Measurements from ENCODE around the gene LRMDA. TPM values are rescaled to one million over a fixed set of nuclear protein-coding genes. Genes with fewer than 3 reads are reported as not detected.

The LRMDA gene
- total RNA-seq, 1 donor from 2014 or later, result 5.2 TPM

- H3K4me1 Mint-ChIP-seq, result peaks cover 17% of the 10 kb centered on the region
- Histone ChIP-seq H3F3A (ENCODE audit: low read depth) (no peaks in the 10 kb centered on the region), H3K9ac (no peak overlapping the region), H3K4me3 (no peak overlapping the region), H2AFZ (replicated peaks) (no peak overlapping the region), H3K4me2 (no peak overlapping the region), H4K20me1 (ENCODE audit: low read depth) (no peaks in the 10 kb centered on the region), H3K9me3 (ENCODE audit: low read depth) (no peaks in the 10 kb centered on the region), H3K27me3 (no peaks in the 10 kb centered on the region), H3K79me2 (ENCODE audit: low read depth) (no peaks in the 10 kb centered on the region), H3K27ac (no peak overlapping the region), H3K4me1 (peaks cover 12% of the 10 kb centered on the region), H3K36me3 (no peaks in the 10 kb centered on the region)
- no peak overlapping the region for H3K4me3 Mint-ChIP-seq
- H3K27ac Mint-ChIP-seq, result no peak overlapping the region
- H3K36me3 Mint-ChIP-seq, result no peaks in the 10 kb centered on the region
- TF ChIP-seq, protein P1, sequence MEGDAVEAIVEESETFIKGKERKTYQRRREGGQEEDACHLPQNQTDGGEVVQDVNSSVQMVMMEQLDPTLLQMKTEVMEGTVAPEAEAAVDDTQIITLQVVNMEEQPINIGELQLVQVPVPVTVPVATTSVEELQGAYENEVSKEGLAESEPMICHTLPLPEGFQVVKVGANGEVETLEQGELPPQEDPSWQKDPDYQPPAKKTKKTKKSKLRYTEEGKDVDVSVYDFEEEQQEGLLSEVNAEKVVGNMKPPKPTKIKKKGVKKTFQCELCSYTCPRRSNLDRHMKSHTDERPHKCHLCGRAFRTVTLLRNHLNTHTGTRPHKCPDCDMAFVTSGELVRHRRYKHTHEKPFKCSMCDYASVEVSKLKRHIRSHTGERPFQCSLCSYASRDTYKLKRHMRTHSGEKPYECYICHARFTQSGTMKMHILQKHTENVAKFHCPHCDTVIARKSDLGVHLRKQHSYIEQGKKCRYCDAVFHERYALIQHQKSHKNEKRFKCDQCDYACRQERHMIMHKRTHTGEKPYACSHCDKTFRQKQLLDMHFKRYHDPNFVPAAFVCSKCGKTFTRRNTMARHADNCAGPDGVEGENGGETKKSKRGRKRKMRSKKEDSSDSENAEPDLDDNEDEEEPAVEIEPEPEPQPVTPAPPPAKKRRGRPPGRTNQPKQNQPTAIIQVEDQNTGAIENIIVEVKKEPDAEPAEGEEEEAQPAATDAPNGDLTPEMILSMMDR (IDR thresholded peaks at IDR 0.05), result no peak
- TF ChIP-seq EZH2phosphoT487 (IDR thresholded peaks at IDR 0.05) (no peak), EZH2 (IDR thresholded peaks at IDR 0.05) (no peak)
- H3K27me3 Mint-ChIP-seq (ENCODE audit: insufficient read depth, low read depth), result peaks cover 6% of the 10 kb centered on the region
- no peak for DNase-seq (ENCODE audit: low spot score)
- H3K9me3 Mint-ChIP-seq, result no peaks in the 10 kb centered on the region
Measured at GRCh38 chr10:75646218-75646915, 214.9 kb downstream of the LRMDA start.

DNA sequence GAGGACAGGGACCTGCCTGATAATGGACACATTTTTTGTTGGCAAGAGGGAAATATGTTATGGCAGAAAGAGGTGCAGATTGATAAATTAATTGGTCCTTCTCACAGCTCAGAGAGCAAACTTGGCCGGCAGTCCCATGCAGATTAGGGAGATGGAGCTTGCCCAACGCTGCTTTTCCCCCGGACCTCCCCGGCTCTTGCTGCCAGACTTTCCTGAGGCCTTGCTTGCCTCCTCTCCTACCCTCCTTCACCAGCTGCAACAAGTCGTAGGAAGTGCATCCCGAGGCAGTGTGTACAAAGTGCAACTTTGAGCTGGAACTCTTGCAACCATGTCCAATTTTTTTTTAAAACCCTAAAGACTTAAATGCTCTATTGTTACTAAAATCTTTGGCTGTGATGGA, 215.5 kb downstream of the LRMDA start:
- Histone ChIP-seq H3K27me3 (no peaks in the 10 kb centered on the region), H3K36me3 (no peaks in the 10 kb centered on the region), H3K79me2 (ENCODE audit: low read depth) (no peaks in the 10 kb centered on the region), H2AFZ (replicated peaks) (no peak overlapping the region), H3K9ac (no peak overlapping the region), H4K20me1 (ENCODE audit: low read depth) (no peaks in the 10 kb centered on the region), H3K9me3 (ENCODE audit: low read depth) (no peaks in the 10 kb centered on the region), H3K27ac (no peak overlapping the region), H3F3A (ENCODE audit: low read depth) (no peaks in the 10 kb centered on the region), H3K4me3 (no peak overlapping the region), H3K4me2 (no peak overlapping the region), H3K4me1 (peaks cover 12% of the 10 kb centered on the region)
- Mint-ChIP-seq H3K4me3 (no peak overlapping the region), H3K36me3 (no peaks in the 10 kb centered on the region), H3K9me3 (no peaks in the 10 kb centered on the region), H3K27ac (peak overlapping the region; percentile 0), H3K4me1 (peaks cover 17% of the 10 kb centered on the region), H3K27me3 (ENCODE audit: insufficient read depth, low read depth) (peaks cover 9% of the 10 kb centered on the region)
- DNase-seq (ENCODE audit: low spot score), result no peak
- TF ChIP-seq EZH2phosphoT487 (IDR thresholded peaks at IDR 0.05) (no peak), EZH2 (IDR thresholded peaks at IDR 0.05) (no peak)
- TF ChIP-seq, protein P1 (IDR thresholded peaks at IDR 0.05), result no peak

GRCh38 chr10:75647675-75648074, 216.3 kb downstream of the LRMDA start:
- Mint-ChIP-seq H3K4me3 (no peak overlapping the region), H3K27me3 (ENCODE audit: insufficient read depth, low read depth) (peaks cover 9% of the 10 kb centered on the region), H3K4me1 (peaks cover 17% of the 10 kb centered on the region), H3K36me3 (no peaks in the 10 kb centered on the region), H3K9me3 (no peaks in the 10 kb centered on the region), H3K27ac (no peak overlapping the region)
- Histone ChIP-seq H3K4me3 (no peak overlapping the region), H3K27me3 (no peaks in the 10 kb centered on the region), H3K27ac (no peak overlapping the region), H2AFZ (replicated peaks) (no peak overlapping the region), H4K20me1 (ENCODE audit: low read depth) (no peaks in the 10 kb centered on the region), H3K4me1 (peaks cover 12% of the 10 kb centered on the region), H3F3A (ENCODE audit: low read depth) (no peaks in the 10 kb centered on the region), H3K9me3 (ENCODE audit: low read depth) (no peaks in the 10 kb centered on the region), H3K4me2 (peak overlapping the region; percentile 7), H3K9ac (no peak overlapping the region), H3K79me2 (ENCODE audit: low read depth) (no peaks in the 10 kb centered on the region), H3K36me3 (no peaks in the 10 kb centered on the region)
- TF ChIP-seq, protein P1 (IDR thresholded peaks at IDR 0.05), result no peak
- TF ChIP-seq EZH2phosphoT487 (IDR thresholded peaks at IDR 0.05) (no peak), EZH2 (IDR thresholded peaks at IDR 0.05) (no peak)
- DNase-seq (ENCODE audit: low spot score), result no peak

Data from neural progenitor cell (in vitro differentiated cells).